Peyer's patch (tissue), 4 donors: ENCODE results near the gene UBE2E2.

Experiments used
- CTCF ChIP-seq, 6 experiments: fragments of 450-650 bp in 4 of 6; fragments of 200-600 bp in 2 of 6; sonication (generic) in 1 of 6; IDR thresholded peaks; one replicate each; pipeline ENCODE4 v1.5.1; 2017 to 2019; ENCODE audit warnings: antibody characterized with exemption in 6 of 6, mild to moderate bottlenecking in 3 of 6, moderate library complexity in 1 of 6
- POLR2A ChIP-seq, 2 donors: fragments of 450-650 bp; IDR thresholded peaks; one replicate each; pipeline ENCODE4 v1.5.1; 2017; ENCODE audit warnings: antibody characterized with exemption in 2 of 2, mild to moderate bottlenecking in 2 of 2, moderate library complexity in 2 of 2

- TF ChIP-seq CTCF (IDR thresholded peaks at IDR 0.05) (no peak), POLR2A (IDR thresholded peaks at IDR 0.05) (no peak)
Measured at GRCh38 chr3:23485922-23486321, 282.8 kb downstream of the UBE2E2 start.
